Measurements from ENCODE around the gene GDPD1.

DNA sequence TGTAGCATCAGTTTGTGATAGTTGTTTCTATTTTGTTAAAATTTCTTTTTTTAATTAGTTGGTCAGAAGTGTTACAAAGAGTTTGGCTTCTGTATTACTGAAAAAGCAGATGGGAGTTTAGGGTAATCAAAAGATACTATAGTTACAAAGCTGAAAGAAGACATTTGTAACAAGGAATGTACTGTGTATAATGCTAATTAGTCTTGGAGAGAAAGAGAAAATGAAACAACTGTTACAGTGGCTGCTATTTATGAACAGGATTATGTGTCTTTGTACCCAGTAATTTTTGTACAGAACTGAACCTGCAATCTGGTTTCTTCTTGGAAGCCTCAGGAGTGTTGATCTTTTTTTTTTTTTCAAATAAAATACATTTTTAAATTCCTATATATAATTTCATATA lies 14.3 kb downstream of the GDPD1 start:
- TF ChIP-seq, protein P1, sequence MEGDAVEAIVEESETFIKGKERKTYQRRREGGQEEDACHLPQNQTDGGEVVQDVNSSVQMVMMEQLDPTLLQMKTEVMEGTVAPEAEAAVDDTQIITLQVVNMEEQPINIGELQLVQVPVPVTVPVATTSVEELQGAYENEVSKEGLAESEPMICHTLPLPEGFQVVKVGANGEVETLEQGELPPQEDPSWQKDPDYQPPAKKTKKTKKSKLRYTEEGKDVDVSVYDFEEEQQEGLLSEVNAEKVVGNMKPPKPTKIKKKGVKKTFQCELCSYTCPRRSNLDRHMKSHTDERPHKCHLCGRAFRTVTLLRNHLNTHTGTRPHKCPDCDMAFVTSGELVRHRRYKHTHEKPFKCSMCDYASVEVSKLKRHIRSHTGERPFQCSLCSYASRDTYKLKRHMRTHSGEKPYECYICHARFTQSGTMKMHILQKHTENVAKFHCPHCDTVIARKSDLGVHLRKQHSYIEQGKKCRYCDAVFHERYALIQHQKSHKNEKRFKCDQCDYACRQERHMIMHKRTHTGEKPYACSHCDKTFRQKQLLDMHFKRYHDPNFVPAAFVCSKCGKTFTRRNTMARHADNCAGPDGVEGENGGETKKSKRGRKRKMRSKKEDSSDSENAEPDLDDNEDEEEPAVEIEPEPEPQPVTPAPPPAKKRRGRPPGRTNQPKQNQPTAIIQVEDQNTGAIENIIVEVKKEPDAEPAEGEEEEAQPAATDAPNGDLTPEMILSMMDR (IDR thresholded peaks at IDR 0.05) = no peak
- TF ChIP-seq POLR2A (IDR thresholded peaks at IDR 0.05) = no peak
- no peak for TF ChIP-seq EP300 (IDR thresholded peaks at IDR 0.05)
